Measurements from ENCODE around the gene TSHZ1.

Gene TSHZ1

GRCh38 chr18:75214766-75215510 is 4.3 kb downstream of the TSHZ1 start:
- H3K27ac ChIP-seq: no peak overlapping the region
- no peaks in the 10 kb centered on the region for H3K27me3 ChIP-seq (ENCODE audit: insufficient read depth, low read depth, severe bottlenecking)
- no peak for TF ChIP-seq CTCF (IDR thresholded peaks at IDR 0.05; ENCODE audit: low read depth, low read length)
- no peaks in the 10 kb centered on the region for H3K36me3 ChIP-seq
- DNase-seq: peak; percentile 44
- no peak overlapping the region for H3K4me3 ChIP-seq (ENCODE audit: low read depth, low read length)
- H3K9me3 ChIP-seq (ENCODE audit: severe bottlenecking): no peaks in the 10 kb centered on the region

- Histone ChIP-seq H3K4me3 (ENCODE audit: low read depth, low read length) (no peak overlapping the region), H3K36me3 (no peaks in the 10 kb centered on the region), H3K9me3 (ENCODE audit: severe bottlenecking) (no peaks in the 10 kb centered on the region), H3K27me3 (ENCODE audit: insufficient read depth, low read depth, severe bottlenecking) (no peaks in the 10 kb centered on the region), H3K27ac (no peak overlapping the region)
- no peak for DNase-seq
- TF ChIP-seq CTCF (IDR thresholded peaks at IDR 0.05; ENCODE audit: low read depth, low read length): no peak
These were observed 5.1 kb downstream of the TSHZ1 start for GRCh38 chr18:75215663-75216062.

GRCh38 chr18:75216212-75216910 is 5.8 kb downstream of the TSHZ1 start:
- Histone ChIP-seq H3K27me3 (ENCODE audit: insufficient read depth, low read depth, severe bottlenecking) (no peaks in the 10 kb centered on the region), H3K4me3 (ENCODE audit: low read depth, low read length) (no peak overlapping the region), H3K27ac (no peak overlapping the region), H3K9me3 (ENCODE audit: severe bottlenecking) (no peaks in the 10 kb centered on the region), H3K36me3 (no peaks in the 10 kb centered on the region)
- no peak for TF ChIP-seq CTCF (IDR thresholded peaks at IDR 0.05; ENCODE audit: low read depth, low read length)
- DNase-seq: no peak

GRCh38 chr18:75216911-75217689 is 6.5 kb downstream of the TSHZ1 start:
- Histone ChIP-seq H3K36me3 (no peaks in the 10 kb centered on the region), H3K9me3 (ENCODE audit: severe bottlenecking) (no peaks in the 10 kb centered on the region), H3K27me3 (ENCODE audit: insufficient read depth, low read depth, severe bottlenecking) (no peaks in the 10 kb centered on the region), H3K27ac (no peak overlapping the region), H3K4me3 (ENCODE audit: low read depth, low read length) (no peak overlapping the region)
- no peak for TF ChIP-seq CTCF (IDR thresholded peaks at IDR 0.05; ENCODE audit: low read depth, low read length)
- DNase-seq: no peak

- Histone ChIP-seq H3K4me3 (ENCODE audit: low read depth, low read length) (no peak overlapping the region), H3K9me3 (ENCODE audit: severe bottlenecking) (no peaks in the 10 kb centered on the region), H3K27ac (no peak overlapping the region), H3K36me3 (no peaks in the 10 kb centered on the region), H3K27me3 (ENCODE audit: insufficient read depth, low read depth, severe bottlenecking) (no peaks in the 10 kb centered on the region)
- peak; percentile 40 for DNase-seq
- TF ChIP-seq CTCF (IDR thresholded peaks at IDR 0.05; ENCODE audit: low read depth, low read length): no peak
These were observed 7.7 kb downstream of the TSHZ1 start for GRCh38 chr18:75218065-75218923.

Measured in WERI-Rb-1 (cell line).